Caki2 (cell line): ENCODE data around the gene ZNF239. TPM values are rescaled to one million over a fixed set of nuclear protein-coding genes. Genes with fewer than 3 reads are reported as not detected.
A peak's percentile ranks its signal among the peaks of the same experiment; 100 is the strongest.
"Not testable (repeated sequence)": the region's sequence is repeated elsewhere in the genome, so short reads cannot be mapped to it uniquely, and the experiment has no call there.

Experiments used
- DNase-seq: peaks from one replicate; pipeline ENCODE4 v3.0.0-alpha.2; 2015; ENCODE audit warnings: low read depth
- in situ Hi-C: cut with HindIII; loops from 2 replicates; pipeline ENCODE4 v1.10.0; 2016; ENCODE audit warnings: low sequenced_read_pairs, low pct_unique_long_range_greater_than_20kb, mixed read lengths
- total RNA-seq: library from RNA; depleted of rRNA; stranded (reverse); fragments of >200 nt; shearing (Covaris generic); gene quantifications from 2 replicates; pipeline ENCODE4 v1.2.3, GENCODE V29; 2014; ENCODE audit warnings: low replicate concordance; rRNA removed

ZNF239 gene
- total RNA-seq, 1 experiment from 2014 or later = 4.7 TPM

- in situ Hi-C loops = no loop called here
- no peak for DNase-seq
Measured at GRCh38 chr10:43585981-43586729, 11.7 kb upstream of the ZNF239 start.

GRCh38 chr10:43585046-43585445 is 10.6 kb upstream of the ZNF239 start:
- in situ Hi-C loops = no loop called here
- no peak for DNase-seq

DNA sequence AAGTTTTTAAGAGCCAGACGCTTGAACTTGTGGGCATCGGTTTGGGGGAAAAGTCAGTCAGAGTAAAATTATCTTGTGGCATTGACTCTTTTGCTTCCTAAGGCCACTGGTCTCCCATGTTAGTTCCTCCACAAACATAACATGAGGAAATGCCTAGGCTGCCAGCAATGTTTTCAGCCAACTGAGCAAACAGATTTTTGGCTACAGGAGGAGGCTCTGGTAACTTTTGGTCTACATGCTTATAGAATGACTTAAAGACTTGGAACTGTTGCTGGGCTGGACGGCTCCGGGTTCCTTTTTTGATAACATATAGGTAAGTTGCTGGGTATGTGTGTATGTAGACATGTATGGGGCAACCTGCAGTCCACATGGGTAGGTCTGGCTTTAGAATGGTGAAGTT is 9.6 kb upstream of the ZNF239 start:
- no peak for DNase-seq

GRCh38 chr10:43576580-43576979 is 2.2 kb upstream of the ZNF239 start:
- no peak for DNase-seq
- in situ Hi-C loops = no loop called here

More for the DNA sequence above, 9.6 kb upstream of the ZNF239 start:
- in situ Hi-C loops = no loop called here

DNA sequence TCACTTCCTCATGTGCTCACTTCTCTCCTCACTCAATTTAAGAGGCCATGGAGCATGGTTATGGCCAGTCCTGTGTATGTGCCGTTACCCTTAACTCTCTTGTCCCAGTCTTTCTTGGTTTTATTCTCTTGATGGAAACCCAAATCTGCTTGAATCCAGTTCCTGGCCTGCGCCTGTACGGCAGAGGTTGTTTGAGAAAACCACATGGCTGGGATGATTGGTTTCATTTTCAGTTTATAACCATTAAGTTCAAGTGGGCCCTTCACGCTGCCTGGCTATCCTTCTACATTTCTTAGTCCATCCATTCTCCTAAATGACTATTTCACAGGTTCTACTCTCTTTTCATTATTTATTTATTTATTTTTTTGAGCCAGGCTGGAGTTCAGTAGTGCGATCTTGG is 1.6 kb upstream of the ZNF239 start:
- in situ Hi-C loops = no loop called here
- no peak for DNase-seq

DNA sequence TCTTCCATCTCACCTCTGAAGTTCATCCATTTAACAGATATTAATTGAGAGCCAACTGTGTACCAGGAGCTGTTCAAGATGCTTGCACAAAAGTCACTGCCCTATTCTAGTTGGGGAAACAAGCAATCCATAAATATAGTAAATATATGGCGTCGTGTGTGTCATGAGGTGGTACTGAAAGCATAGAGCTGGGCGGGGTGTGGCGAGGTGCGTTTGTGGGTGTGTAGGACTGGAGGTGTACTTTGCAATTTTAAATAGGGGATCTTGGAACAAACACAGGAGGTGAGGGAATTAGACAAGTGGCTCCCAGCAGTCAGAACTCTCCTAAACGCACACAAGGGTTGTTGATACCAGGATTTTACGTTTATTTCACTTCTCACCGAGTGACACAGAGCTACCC is 490 bp upstream of the ZNF239 start:
- no peak for DNase-seq
- in situ Hi-C loops = no loop called here

- in situ Hi-C loops = no loop called here
- peak; percentile 4 for DNase-seq
Measured at GRCh38 chr10:43573250-43574000, 991 bp downstream of the ZNF239 start.

- in situ Hi-C loops = no loop called here
- DNase-seq = no peak
Measured at GRCh38 chr10:43570971-43571370, 3.4 kb downstream of the ZNF239 start.

- DNase-seq = no peak
- in situ Hi-C loops = no loop called here
Measured at GRCh38 chr10:43569681-43570080, 4.7 kb downstream of the ZNF239 start.

DNA sequence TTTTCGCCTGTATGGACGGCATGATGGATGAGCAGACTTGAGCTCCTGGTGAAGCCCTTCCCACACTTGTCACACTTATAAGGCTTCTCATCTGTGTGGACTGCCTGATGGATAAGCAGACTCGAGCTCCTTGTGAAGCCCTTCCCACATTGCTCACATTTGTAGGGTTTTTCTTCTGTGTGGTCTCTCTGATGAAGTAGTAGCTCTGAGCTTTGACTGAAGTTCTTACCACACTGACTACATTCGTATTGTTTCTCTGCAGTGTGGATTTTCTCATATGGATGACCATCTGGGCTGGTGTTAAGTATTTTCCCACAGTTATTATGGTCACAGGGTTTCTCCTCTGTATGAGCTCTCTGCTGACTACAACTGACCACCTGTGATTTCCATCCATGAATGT is 17.2 kb downstream of the ZNF239 start:
- no peak for DNase-seq
- in situ Hi-C loops = no loop called here

GRCh38 chr10:43543746-43544145 is 30.7 kb downstream of the ZNF239 start:
- in situ Hi-C loops, DNase-seq: not testable (repeated sequence)

- DNase-seq = peak; percentile 37
- in situ Hi-C loops = no loop called here
Measured at GRCh38 chr10:43524434-43525247, 49.8 kb downstream of the ZNF239 start.

Other genes starting within 250 kb of the ZNF239 start
- not detected in 2 replicates for gene FXYD4, start 203.0 kb downstream of the ZNF239 start, total RNA-seq
- gene HNRNPF, start 165.4 kb downstream of the ZNF239 start, total RNA-seq = 253 and 281 TPM in 2 replicates
- gene ZNF487, start 137.5 kb downstream of the ZNF239 start, total RNA-seq = 6.0 and 7.1 TPM in 2 replicates
- gene ZNF485, start 31.8 kb upstream of the ZNF239 start, total RNA-seq = 3.6 and 4.9 TPM in 2 replicates
- 96.9 and 107 TPM in 2 replicates for gene ZNF32, start 74.3 kb upstream of the ZNF239 start, total RNA-seq